GM21529 (cell line): ENCODE measurements around the gene ERLEC1.
A peak's percentile ranks its signal among the peaks of the same experiment; 100 is the strongest.
"Not testable (repeated sequence)": the region's sequence is repeated elsewhere in the genome, so short reads cannot be mapped to it uniquely, and the experiment has no call there.

Experiments
- ATAC-seq: cut with Tn5 transposase; IDR thresholded peaks from one replicate; pipeline ENCODE4 v1.9.1; 2021; ENCODE audit not compliant: unreplicated experiment

Gene ERLEC1

GRCh38 chr2:53782676-53783075 lies 4.2 kb upstream of the ERLEC1 start:
- no peak for ATAC-seq

- no peak for ATAC-seq
Measured at GRCh38 chr2:53784436-53784835, 2.4 kb upstream of the ERLEC1 start.

- ATAC-seq, result no peak
Measured at GRCh38 chr2:53785366-53785765, 1.5 kb upstream of the ERLEC1 start.

- peak; percentile 3 for ATAC-seq
Measured at GRCh38 chr2:53786352-53786704, 516 bp upstream of the ERLEC1 start.

- ATAC-seq, result no peak
Measured at GRCh38 chr2:53787614-53788289, 908 bp downstream of the ERLEC1 start.

GRCh38 chr2:53793261-53793660 lies 6.4 kb downstream of the ERLEC1 start:
- ATAC-seq, result no peak

- no peak for ATAC-seq
Measured at GRCh38 chr2:53793821-53794220, 7.0 kb downstream of the ERLEC1 start.

- ATAC-seq, result no peak
Measured at GRCh38 chr2:53801547-53801946, 14.7 kb downstream of the ERLEC1 start.

GRCh38 chr2:53802617-53803151 lies 15.8 kb downstream of the ERLEC1 start:
- ATAC-seq, result no peak

- ATAC-seq, result no peak
Measured at GRCh38 chr2:53811601-53812000, 24.8 kb downstream of the ERLEC1 start.

DNA sequence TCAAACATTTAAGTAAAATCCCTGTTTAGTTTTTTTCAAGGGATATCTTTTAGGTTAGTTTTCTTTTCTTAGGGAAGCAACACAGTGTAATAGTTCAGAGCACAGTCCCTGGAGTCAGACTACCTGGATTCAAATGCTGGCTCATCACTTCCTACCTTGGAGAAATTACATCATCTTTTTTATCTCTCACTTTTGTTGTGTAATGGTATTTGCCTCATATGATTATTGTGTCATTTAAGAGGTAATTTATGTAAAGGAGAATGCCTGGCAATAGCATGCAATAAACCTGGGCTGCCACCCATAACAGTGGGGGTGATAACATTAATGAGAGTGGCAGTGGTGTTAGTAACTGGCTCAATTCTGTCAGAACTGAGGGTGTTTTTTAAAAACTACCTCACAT lies 26.3 kb downstream of the ERLEC1 start:
- ATAC-seq, result no peak

- no peak for ATAC-seq
Measured at GRCh38 chr2:53818854-53819435, 32.1 kb downstream of the ERLEC1 start.

DNA sequence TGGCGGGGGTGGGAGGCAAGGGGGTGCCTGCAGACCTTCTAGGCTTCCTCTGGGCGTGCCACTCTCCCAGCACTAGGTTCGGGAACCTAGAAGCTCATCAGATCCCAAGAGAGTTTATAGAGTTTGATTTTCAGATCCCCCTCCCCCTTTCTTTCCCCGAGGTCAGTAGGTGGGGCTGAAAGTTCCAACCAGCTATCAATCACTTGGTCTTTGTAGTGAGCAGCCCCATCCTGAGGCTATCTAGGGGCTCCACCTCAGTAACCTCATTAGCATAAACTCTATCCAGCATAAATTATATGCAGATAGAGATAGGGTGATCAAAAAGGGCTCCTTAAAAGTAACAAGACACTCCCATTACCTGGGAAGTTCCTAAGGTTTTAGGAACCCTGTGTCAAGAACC lies 32.8 kb downstream of the ERLEC1 start:
- ATAC-seq, result no peak

DNA sequence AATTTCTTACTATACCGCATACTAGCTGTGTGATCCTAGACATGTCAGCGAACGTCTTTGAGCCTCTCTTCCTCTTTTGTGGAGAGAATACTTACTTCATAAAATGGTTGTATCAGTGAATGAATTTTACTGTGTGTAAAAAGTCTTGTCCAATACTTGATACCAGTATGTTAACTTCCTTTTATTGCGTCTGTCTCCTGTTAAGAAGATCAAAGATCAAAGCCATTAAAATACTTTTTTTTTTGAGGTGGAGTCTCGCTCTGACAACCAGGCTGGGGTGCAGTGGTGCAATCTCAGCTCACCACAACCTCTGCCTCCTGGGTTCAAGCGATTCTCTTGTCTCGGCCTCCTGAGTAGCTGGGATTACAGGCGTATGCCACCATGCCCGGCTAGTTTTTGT lies 33.2 kb downstream of the ERLEC1 start:
- ATAC-seq, result no peak

DNA sequence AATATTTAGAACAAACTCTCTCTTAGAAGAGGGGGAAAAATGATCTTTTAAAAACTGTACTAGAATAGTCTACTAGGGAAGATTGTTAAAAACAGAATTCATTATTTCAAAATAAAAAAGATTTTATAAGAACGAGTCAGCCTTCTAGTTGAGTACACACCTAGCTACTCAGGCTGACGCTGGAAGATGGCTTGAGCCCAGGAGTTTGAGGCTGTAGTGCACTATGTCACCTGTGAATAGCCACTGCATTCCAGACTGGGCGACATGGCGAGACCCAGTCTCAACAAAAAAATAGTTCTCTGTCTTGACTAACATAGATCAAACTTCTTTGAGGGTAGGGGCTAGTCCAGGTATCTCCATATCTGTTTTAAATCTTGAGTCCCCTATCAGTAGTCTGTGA lies 33.9 kb downstream of the ERLEC1 start:
- ATAC-seq, result no peak

DNA sequence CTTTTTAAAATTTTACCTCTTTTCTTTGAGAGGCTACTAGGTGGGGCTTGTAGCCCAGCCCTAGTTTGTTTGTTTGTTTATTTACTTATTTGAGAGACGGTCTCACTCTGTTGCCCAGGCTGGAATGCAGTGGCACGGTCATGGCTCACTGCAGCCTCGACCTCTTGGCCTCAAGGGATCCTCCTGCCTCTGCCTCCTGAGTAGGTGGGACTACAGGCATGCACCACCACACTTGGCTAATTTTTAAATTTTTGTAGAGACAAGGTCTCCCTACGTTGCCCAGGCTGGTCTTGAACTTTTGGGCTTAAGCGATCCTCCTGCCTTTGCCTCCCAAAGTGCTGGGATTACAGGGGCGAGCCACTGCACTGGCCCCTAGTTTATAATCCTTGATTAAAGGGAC lies 35.0 kb downstream of the ERLEC1 start:
- ATAC-seq, result no peak

GRCh38 chr2:53823639-53824038 lies 36.8 kb downstream of the ERLEC1 start:
- ATAC-seq, result not testable (repeated sequence)

- no peak for ATAC-seq
Measured at GRCh38 chr2:53826030-53826410, 39.2 kb downstream of the ERLEC1 start.

- ATAC-seq, result no peak
Measured at GRCh38 chr2:53826587-53827397, 39.9 kb downstream of the ERLEC1 start.

DNA sequence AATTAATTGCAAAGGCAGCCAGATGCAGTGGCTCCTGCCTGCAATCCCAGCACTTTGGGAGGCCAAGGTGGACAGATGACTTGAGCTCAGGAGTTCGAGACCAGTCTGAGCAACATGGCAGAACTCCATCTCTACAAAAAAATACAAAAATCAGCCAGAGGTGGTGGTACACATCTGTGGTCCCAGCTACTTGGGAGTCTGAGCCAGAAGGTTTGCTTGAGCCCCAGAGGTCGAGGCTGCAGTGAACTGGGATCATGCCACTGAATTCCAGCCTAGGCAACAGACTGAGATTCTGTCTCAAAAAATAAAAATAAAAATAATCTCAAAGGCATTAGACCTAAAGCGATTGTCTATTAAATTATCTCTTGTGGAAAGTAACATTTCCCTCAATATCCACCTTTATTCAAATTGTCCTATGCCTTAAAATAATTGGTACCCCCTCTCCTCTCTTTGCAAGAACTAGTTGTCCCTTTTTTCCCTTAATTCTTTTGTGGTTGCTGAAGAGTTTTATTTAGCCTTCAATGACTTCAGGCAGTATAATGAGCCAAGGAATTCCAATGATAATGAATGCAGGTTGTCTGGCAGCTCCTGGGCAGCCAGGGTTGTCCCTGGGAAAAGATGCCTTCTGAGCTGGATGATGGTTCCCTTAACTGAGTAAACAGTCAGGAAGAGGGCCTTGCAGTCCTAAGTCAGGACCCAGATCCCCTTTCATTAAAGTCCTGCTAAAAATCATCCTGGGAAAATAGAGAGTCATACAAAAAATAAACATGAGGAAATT lies 40.7 kb downstream of the ERLEC1 start:
- no peak for ATAC-seq

GRCh38 chr2:53828331-53828730 lies 41.5 kb downstream of the ERLEC1 start:
- ATAC-seq, result no peak
